GM12891 (cell line): Measurements from ENCODE around the gene LENG1.
A peak's percentile ranks its signal among the peaks of the same experiment; 100 is the strongest.

Experiments
- PAX5 ChIP-seq: IDR thresholded peaks from 2 replicates; pipeline ENCODE4 v1.6.1; 2011; ENCODE audit warnings: low read length, moderate library complexity, mild to moderate bottlenecking; ENCODE audit not compliant: insufficient read depth, severe bottlenecking
- POLR2A ChIP-seq: IDR thresholded peaks from 2 replicates; pipeline ENCODE4 v1.6.1; 2011; ENCODE audit warnings: low read depth, low read length, control low read depth
- POLR2AphosphoS5 ChIP-seq: IDR thresholded peaks from 2 replicates; pipeline ENCODE4 v1.6.1; 2011; ENCODE audit warnings: low read depth, low read length, control low read depth
- POU2F2 ChIP-seq: IDR thresholded peaks from 2 replicates; pipeline ENCODE4 v1.6.1; 2011; ENCODE audit warnings: low read depth, mild to moderate bottlenecking, control low read depth, low read length, moderate library complexity
- SPI1 ChIP-seq: IDR thresholded peaks from 2 replicates; pipeline ENCODE4 v1.6.1; 2011; ENCODE audit warnings: low read depth, low read length, control low read depth
- TAF1 ChIP-seq: IDR thresholded peaks from 2 replicates; pipeline ENCODE4 v1.6.1; 2011; ENCODE audit warnings: low read depth, low read length, control low read depth

DNA sequence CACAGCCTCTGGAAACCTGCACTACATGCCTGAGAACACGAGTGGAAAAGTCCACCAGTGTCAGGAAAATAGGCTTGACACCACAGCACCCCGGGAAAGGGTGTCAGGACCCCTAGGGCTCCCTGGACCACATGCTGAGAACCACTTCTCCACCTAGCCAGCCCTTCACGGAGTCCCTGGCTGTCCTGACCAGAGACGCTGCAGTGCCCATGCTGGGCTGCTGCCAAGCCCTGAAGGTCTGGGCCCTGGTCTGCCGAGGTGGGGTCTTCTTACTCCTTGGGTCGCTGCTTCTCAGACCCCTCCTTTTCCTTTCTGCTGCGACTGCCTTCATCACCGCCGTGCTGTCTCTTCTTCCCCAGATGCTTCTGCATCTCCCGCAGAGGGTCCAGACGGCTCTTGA, 3.0 kb downstream of the LENG1 start:
- TF ChIP-seq POLR2A (peak; percentile 27; the same call in 1 of the 2 replicates), TAF1 (no peak), POLR2AphosphoS5 (no peak), SPI1 (no peak), POU2F2 (no peak), PAX5 (no peak)
